AG09319 (cell line): ENCODE measurements around the gene PLXDC2.

ENCODE experiments used
- DNase-seq: peaks from one replicate; pipeline ENCODE4 v3.0.0-alpha.2; 2010; ENCODE audit warnings: low read depth; ENCODE audit errors: extremely low read depth
- TF ChIP-seq, protein P1 (sequence below): IDR thresholded peaks from 2 replicates; pipeline ENCODE4 v1.5.1; 2011; ENCODE audit warnings: low read depth, mild to moderate bottlenecking, inconsistent platforms, low read length, moderate library complexity

The PLXDC2 gene

DNA sequence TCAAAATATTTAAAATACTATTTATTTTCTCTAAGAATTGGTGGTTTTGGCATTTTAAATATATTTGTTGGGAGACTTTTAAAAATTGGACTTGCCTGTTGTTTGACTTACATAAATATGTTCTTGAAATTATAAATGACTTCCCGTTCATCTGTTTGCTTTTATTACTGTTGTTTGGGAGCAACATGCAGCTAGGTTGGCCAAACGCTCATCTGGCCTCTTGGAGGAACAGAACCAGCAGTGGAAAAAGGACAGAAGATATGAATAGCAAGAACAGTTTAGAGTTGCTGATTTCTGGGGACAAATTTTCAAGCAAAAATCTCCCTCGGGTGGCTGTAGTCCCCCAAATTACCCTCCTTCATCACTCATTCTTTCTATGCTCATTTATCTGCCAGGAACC lies 41.6 kb downstream of the PLXDC2 start:
- DNase-seq, result no peak
- TF ChIP-seq, protein P1, sequence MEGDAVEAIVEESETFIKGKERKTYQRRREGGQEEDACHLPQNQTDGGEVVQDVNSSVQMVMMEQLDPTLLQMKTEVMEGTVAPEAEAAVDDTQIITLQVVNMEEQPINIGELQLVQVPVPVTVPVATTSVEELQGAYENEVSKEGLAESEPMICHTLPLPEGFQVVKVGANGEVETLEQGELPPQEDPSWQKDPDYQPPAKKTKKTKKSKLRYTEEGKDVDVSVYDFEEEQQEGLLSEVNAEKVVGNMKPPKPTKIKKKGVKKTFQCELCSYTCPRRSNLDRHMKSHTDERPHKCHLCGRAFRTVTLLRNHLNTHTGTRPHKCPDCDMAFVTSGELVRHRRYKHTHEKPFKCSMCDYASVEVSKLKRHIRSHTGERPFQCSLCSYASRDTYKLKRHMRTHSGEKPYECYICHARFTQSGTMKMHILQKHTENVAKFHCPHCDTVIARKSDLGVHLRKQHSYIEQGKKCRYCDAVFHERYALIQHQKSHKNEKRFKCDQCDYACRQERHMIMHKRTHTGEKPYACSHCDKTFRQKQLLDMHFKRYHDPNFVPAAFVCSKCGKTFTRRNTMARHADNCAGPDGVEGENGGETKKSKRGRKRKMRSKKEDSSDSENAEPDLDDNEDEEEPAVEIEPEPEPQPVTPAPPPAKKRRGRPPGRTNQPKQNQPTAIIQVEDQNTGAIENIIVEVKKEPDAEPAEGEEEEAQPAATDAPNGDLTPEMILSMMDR, result no peak

DNA sequence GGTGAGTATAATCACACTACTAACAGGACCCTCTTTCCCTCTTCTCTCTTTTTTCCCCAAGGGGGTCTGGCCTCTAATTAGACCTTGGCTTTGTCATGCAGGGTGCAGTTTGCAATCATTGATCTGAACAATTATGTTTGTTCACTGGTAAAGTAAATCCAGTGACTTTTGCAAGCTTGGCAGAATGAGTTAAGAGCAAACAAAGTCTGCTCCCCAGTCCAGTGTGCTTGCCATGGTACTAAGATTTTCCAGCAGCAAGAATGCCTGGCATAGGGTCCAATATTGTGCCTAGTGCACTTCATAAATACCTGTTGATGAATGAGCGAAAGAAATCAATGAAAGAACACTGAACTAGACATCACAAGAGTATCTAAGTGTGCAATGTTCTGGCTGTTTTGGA lies 43.9 kb downstream of the PLXDC2 start:
- DNase-seq, result no peak
- TF ChIP-seq, protein P1, result no peak

DNA sequence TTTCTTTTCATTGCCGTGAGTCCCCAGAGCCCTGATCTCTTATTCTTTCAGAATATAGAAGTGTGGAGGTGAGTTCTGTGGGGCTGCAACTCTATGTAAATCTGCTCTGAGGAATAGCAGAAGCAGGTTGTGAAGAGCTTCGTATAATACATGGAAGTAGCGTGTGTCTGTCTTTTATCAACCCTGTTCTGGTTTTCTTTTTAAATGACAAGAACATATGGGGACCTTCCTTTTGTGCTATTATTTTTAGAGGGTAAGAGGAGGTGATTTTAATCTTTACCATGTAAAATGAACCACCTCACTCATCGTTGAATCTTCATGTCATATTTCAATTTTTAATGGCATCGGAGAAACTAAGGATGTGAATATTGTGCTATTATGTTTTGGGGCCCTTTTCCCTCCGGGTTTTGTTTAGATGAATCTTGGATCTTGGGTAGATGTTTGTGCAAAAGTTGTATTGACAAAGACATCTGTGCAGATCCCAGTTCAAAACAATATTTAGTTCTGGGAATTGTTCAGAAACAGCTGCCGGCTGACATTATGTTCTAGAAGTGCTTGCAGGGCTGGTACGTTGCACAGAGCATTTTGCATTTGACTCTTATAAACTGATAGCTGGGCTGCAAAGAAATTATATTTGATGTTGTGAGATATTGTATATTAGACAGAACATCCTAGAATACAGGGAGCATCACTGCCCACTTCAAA lies 46.7 kb downstream of the PLXDC2 start:
- TF ChIP-seq, protein P1, result no peak
- DNase-seq, result no peak

DNA sequence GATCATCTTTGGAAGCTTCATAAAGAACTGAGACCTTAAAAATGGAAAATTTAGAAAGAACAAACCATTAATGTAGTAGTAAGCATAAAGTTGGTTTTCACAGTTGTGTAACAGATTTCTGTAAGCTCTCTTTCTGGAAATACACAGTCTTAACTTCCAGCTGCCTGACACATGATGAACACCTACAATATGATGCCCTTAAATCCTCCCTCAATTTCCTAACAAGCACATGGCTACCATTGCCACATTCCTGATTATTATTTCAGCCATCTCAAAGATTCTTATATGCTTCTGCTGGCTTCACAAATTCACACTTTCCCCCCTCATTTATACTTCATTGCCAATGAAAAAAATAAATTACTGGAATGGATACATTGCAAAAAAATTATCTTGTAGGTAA lies 49.4 kb downstream of the PLXDC2 start:
- TF ChIP-seq, protein P1, result no peak
- no peak for DNase-seq

DNA sequence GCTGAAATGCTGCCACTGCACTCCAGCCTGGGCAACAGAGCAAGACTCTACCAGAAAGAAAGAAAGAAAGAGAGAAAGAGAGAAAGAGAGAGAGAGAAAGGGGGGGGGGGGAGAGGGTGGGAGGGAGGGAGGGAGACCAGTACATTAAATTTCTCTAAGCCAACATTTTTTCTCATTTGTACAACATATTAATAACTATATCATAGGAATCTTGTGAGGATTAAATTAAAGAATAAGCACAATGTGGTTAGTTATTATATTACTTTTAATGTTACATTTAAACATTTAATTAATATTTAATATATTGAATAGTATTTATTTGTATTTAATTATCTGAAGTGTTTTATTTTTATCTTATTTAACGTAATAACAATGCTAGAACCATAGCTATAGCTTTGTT lies 53.1 kb downstream of the PLXDC2 start:
- TF ChIP-seq, protein P1, result no peak
- no peak for DNase-seq

DNA sequence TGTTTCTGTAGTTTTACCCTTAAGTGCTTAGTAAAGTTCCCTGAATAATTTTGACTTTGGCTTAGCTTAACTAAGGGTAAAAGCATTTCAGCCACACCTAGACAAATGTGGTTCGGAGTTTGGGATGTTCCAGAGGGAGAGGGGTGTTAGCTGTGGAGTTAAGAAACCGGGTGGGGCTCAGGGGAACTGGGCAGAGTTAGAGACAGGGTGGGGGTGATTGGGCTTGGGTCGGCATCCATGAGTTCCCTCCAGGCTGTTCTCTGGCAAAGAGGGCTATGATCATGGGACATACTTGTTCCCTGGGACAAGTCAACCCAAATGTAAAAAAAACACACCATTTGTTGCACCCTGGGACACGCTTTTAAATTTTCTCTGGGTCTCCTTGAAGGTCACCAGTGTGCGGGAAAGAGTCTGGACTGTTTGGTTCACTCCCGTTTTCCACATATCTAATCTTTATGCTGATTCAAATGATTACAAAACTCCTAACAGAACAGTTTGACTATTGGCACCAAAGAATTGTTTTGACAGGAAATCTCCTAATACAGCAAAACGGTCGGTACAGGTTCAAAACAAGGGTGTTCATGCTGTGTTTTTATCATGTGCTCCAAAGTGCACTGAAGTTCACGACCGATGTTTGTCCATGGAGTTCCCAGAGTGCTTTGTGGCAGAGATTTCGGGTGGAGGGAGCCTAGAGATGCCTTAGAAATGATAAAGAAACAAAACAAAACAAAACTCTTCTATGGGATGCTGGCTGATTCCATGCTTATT lies 56.5 kb downstream of the PLXDC2 start:
- TF ChIP-seq, protein P1, result no peak
- DNase-seq, result no peak

DNA sequence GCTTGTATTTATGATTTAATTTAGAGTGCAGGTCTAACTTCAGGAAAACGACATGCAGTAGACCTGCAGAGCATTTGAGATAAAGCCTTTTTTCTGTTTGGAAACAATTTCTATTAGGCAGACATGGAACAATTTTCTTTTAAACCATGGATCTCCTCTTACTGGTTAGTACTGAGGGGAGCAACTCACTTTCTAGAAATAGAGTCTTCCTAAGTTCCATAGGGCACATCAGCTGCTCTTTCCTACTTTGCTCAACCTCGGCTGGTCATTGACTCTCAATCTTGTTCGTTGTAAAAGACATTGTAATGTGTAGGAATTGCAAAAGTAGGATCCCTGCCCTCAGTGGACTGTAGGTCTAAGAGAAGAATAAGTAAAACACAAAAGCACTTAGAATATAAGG lies 58.0 kb downstream of the PLXDC2 start:
- TF ChIP-seq, protein P1, result no peak

More for the DNA sequence above, 58.0 kb downstream of the PLXDC2 start:
- no peak for DNase-seq
